ENCODE results near the gene PPHLN1. TPM values are rescaled to one million over a fixed set of nuclear protein-coding genes. Genes with fewer than 3 reads are reported as not detected.

PPHLN1 gene
- total RNA-seq, 4 donors from 2014 or later: 48.0 to 63.9 (median 52.2) TPM

- TF ChIP-seq, protein P1, sequence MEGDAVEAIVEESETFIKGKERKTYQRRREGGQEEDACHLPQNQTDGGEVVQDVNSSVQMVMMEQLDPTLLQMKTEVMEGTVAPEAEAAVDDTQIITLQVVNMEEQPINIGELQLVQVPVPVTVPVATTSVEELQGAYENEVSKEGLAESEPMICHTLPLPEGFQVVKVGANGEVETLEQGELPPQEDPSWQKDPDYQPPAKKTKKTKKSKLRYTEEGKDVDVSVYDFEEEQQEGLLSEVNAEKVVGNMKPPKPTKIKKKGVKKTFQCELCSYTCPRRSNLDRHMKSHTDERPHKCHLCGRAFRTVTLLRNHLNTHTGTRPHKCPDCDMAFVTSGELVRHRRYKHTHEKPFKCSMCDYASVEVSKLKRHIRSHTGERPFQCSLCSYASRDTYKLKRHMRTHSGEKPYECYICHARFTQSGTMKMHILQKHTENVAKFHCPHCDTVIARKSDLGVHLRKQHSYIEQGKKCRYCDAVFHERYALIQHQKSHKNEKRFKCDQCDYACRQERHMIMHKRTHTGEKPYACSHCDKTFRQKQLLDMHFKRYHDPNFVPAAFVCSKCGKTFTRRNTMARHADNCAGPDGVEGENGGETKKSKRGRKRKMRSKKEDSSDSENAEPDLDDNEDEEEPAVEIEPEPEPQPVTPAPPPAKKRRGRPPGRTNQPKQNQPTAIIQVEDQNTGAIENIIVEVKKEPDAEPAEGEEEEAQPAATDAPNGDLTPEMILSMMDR (IDR thresholded peaks at IDR 0.05; ENCODE audit: low read depth): no peak
These were observed 3.4 kb upstream of the PPHLN1 start for GRCh38 chr12:42322567-42322966.

- TF ChIP-seq, protein P1 (IDR thresholded peaks at IDR 0.05; ENCODE audit: low read depth): no peak
These were observed 2.1 kb upstream of the PPHLN1 start for GRCh38 chr12:42323856-42324255.

DNA sequence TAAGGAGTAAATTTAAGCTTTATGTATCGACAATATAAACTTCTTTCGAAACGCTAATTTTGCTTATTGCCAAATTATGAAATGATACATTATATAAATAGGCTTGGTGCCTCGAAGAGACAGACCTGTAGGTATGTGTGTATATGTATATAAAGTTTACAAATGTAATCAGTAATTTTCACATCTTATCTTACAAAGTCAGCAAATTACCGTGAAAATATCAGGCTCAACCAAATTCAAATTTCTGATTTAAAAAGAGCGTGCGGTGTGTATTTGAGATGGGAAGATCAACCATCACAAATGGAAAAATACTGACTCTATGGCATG is 678 bp upstream of the PPHLN1 start:
- TF ChIP-seq, protein P1 (IDR thresholded peaks at IDR 0.05; ENCODE audit: low read depth): no peak

GRCh38 chr12:42326541-42327226 is 717 bp downstream of the PPHLN1 start:
- TF ChIP-seq, protein P1 (IDR thresholded peaks at IDR 0.05; ENCODE audit: low read depth): no peak

GRCh38 chr12:42327227-42327590 is 1.2 kb downstream of the PPHLN1 start:
- TF ChIP-seq, protein P1 (IDR thresholded peaks at IDR 0.05; ENCODE audit: low read depth): no peak

GRCh38 chr12:42332301-42333285 is 6.6 kb downstream of the PPHLN1 start:
- TF ChIP-seq, protein P1 (IDR thresholded peaks at IDR 0.05; ENCODE audit: low read depth): no peak

DNA sequence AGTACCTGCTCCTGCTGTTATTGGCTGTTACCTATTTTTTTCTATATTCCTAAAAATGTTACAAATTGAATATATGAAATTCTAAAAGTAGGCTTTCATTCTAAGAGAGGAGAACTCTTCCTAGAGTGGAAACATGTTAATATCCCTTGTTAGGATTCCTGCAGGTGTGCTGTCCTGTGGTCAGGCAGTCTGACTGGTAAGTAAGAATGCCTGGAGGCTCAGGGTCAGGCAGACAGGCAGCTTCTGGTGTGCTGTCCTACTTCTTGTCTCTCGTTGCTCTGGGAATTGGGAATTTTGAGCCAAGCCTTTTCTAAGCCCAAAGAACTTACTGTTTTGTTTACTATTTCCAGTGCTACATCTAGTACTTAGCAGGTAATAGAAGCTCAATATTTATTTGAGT is 10.3 kb downstream of the PPHLN1 start:
- TF ChIP-seq, protein P1 (IDR thresholded peaks at IDR 0.05; ENCODE audit: low read depth): no peak
